GM21423 (cell line): Measurements from ENCODE around the gene KRT16.
"Not testable (repeated sequence)": the region's sequence is repeated elsewhere in the genome, so short reads cannot be mapped to it uniquely, and the experiment has no call there.

ENCODE experiments used
- ATAC-seq: cut with Tn5 transposase; IDR thresholded peaks from one replicate; pipeline ENCODE4 v1.9.1; 2021; ENCODE audit warnings: mild to moderate bottlenecking, moderate library complexity; ENCODE audit not compliant: unreplicated experiment

KRT16 gene

GRCh38 chr17:41628621-41629255 lies 16.2 kb upstream of the KRT16 start:
- not testable (repeated sequence) for ATAC-seq

- ATAC-seq = not testable (repeated sequence)
These were observed 15.5 kb upstream of the KRT16 start for GRCh38 chr17:41628073-41628370.

GRCh38 chr17:41627316-41628072 lies 14.9 kb upstream of the KRT16 start:
- no peak for ATAC-seq

- ATAC-seq = not testable (repeated sequence)
These were observed 14.3 kb upstream of the KRT16 start for GRCh38 chr17:41626914-41627295.

- not testable (repeated sequence) for ATAC-seq
These were observed 13.7 kb upstream of the KRT16 start for GRCh38 chr17:41626028-41626913.

GRCh38 chr17:41625602-41626001 lies 13.0 kb upstream of the KRT16 start:
- ATAC-seq = no peak

- ATAC-seq = no peak
These were observed 11.9 kb upstream of the KRT16 start, which contains the start of gene KRT17 for GRCh38 chr17:41624208-41625101. TSS of gene KRT17 (minus strand) at chr17:41624575. CDS start at chr17:41624509, 66 bp downstream.

GRCh38 chr17:41623184-41623861 lies 10.8 kb upstream of the KRT16 start:
- not testable (repeated sequence) for ATAC-seq

- not testable (repeated sequence) for ATAC-seq
These were observed 10.0 kb upstream of the KRT16 start for GRCh38 chr17:41622340-41623183.

- no peak for ATAC-seq
These were observed 9.3 kb upstream of the KRT16 start for GRCh38 chr17:41621916-41622315.

GRCh38 chr17:41621435-41621817 lies 8.9 kb upstream of the KRT16 start:
- not testable (repeated sequence) for ATAC-seq

- no peak for ATAC-seq
These were observed 8.2 kb upstream of the KRT16 start for GRCh38 chr17:41620583-41621434.

GRCh38 chr17:41619927-41620582 lies 7.5 kb upstream of the KRT16 start:
- ATAC-seq = not testable (repeated sequence)

- no peak for ATAC-seq
These were observed 6.7 kb upstream of the KRT16 start for GRCh38 chr17:41619036-41619926.

GRCh38 chr17:41618341-41619035 lies 5.9 kb upstream of the KRT16 start:
- ATAC-seq = no peak

GRCh38 chr17:41617698-41618097 lies 5.1 kb upstream of the KRT16 start:
- no peak for ATAC-seq
